Amygdala (tissue), 56 donors: ENCODE data around the gene SLC25A26.

ENCODE experiments used
- DNase-seq, 56 donors: peaks; one replicate each; lab custom pipeline; 2025; lab: John Stamatoyannopoulos, UW

Gene SLC25A26

DNA sequence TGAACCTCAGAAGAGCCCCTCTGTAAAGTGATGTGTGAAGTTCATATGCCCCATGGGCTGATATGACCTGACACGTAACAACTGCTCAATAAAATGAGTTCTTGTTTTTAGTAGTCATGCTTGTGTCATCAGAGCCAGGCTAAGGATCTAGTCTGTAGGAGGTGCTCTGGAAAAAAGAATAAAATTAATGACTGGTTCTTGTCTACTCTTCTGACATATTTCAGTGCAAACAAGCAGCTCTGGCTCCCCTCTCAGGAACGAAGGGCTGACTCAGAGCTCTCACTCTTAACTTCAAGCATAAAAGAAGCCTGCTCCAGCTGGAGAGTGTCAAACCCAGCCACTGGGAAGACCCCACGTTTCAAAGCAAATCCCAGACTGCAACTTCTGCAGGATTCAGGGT is 203.0 kb downstream of the SLC25A26 start:
- DNase-seq = no peak

DNA sequence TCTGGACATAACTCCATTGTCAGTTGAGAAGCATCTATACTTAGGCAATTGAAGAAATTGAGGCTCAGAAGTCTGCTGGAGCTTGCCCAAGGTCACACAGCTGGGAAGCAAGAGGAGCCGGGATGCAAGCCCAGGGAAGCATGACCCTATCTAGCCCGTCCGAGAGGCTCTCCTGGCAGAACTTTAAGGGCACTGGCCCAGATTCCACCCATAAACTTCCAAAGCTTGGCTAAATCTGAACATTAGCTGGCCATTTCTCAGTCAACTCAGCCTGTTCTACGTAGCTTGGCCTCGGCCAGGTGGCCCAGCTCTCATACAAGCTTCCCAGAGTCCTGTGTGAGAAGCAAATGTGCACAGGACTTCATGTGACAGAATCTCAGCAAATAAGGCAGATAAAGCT is 204.2 kb downstream of the SLC25A26 start:
- DNase-seq = peak in 15 of 56 donors; percentile 16 to 64 (median 30)

GRCh38 chr3:66425576-66426114 is 204.8 kb downstream of the SLC25A26 start:
- DNase-seq = no peak

DNA sequence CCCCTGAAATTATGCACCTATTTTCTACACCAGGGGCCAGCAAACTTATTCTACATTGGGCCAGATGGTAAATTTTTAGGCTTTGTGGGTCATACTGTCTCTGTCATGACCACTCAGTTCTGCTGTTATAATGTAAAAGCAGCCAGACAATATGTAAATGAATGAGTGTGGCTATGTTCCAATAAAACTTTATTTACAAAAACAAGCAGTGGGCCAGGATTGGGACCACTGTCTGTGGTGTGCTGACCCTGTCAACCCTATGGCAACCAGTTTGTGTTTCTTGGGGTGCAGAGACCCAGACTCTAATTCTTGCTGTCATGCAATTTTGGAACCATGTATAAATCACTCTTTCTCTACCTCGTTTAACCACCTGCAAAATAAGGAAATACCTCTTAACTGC is 205.3 kb downstream of the SLC25A26 start:
- no peak for DNase-seq

GRCh38 chr3:66427352-66427751 is 206.6 kb downstream of the SLC25A26 start:
- DNase-seq = no peak

DNA sequence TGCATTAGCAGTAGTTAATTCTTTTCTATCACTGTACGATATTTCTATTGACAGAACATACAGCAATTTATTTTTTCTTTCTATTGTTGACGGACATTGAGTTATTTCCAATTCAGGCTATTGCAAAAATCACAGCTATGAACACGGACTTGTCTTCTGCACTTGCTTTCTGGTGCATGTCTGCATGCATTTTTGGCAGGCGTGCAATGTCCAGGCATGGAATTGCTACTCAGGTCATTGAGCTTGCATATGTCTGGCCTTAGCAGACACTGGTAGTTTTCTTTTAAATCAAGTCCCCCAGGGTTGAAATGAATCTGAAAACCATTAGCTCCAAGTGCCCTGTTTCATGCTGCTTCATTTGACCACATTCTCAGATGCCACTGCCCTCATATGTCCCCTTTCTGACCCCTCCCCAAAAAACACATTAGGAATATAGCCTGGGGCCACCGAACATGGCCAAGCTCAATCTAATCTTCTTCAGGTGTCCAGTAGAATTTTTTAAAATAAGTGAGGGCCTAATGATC is 207.2 kb downstream of the SLC25A26 start:
- DNase-seq = no peak
